ENCODE measurements around the gene HES7. TPM values are rescaled to one million over a fixed set of nuclear protein-coding genes. Genes with fewer than 3 reads are reported as not detected.

Gene HES7
- total RNA-seq, 1 experiment from 2014 or later = 0.33 TPM

DNA sequence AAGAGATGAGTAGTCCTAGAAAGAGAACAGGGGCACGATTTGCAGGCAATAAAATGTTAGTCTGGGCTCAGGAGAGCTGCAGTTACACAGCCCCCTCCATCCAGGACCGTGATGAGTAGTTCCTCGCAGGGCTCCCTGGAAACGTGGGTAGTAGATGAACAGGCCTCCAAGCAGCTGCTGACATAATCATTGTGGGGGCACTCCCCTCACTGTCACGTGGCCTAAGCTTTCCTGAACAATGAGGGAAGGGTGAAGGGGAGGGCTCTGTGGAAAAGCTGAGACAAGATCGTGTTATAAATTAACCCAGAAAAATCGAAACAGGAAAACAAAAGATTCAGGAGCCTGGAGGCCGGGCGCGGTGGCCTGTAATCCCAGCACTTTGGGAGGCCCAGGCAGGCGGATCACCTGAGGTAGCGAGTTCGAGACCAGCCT, 29.6 kb upstream of the HES7 start:
- Histone ChIP-seq H4K8ac (replicated peaks; ENCODE audit: insufficient read length, low read depth, low read length) (no peak overlapping the region), H2BK120ac (ENCODE audit: low read depth, low read length, poor library complexity, severe bottlenecking) (peak overlapping the region; percentile 86), H3K4ac (ENCODE audit: low read depth, low read length) (no peak overlapping the region; the same call in 1 of the 2 replicates), H2AFZ (ENCODE audit: low read length) (no peak overlapping the region), H4K91ac (ENCODE audit: insufficient read length, low read depth, low read length) (no peak overlapping the region), H3K14ac (ENCODE audit: insufficient read depth, low read length) (0 out of 2 replicates have a peak overlapping the region, but pooled peaks have one; percentile 11), H3K56ac (ENCODE audit: insufficient read length, low read depth, low read length) (no peak overlapping the region), H3K23ac (ENCODE audit: insufficient read length, low read depth, low read length) (no peak overlapping the region), H3T11ph (ENCODE audit: low read length) (no peak overlapping the region), H3K9me3 (ENCODE audit: control insufficient read depth, low read depth, low read length) (no peaks in the 10 kb centered on the region), H4K5ac (ENCODE audit: insufficient read length, low read depth, low read length) (no peak overlapping the region), H3K18ac (ENCODE audit: insufficient read length, low read depth, low read length) (peak overlapping the region; percentile 80), H3K4me2 (ENCODE audit: insufficient read depth, insufficient read length, low read length) (peak overlapping the region; percentile 59), H2BK12ac (ENCODE audit: insufficient read length, low read depth, low read length) (no peak overlapping the region), H2AK5ac (ENCODE audit: insufficient read length, low read length) (no peak overlapping the region), H4K20me1 (ENCODE audit: control insufficient read depth, insufficient read depth, insufficient read length) (no peaks in the 10 kb centered on the region), H2BK15ac (ENCODE audit: low read depth, low read length) (no peak overlapping the region), H3K79me2 (ENCODE audit: insufficient read depth, low read length) (no peaks in the 10 kb centered on the region), H3K23me2 (ENCODE audit: insufficient read length, low read depth, low read length, poor library complexity, severe bottlenecking) (peaks cover 21% of the 10 kb centered on the region), H3K27me3 (ENCODE audit: insufficient read depth, low read length) (no peaks in the 10 kb centered on the region), H2BK20ac (ENCODE audit: low read depth, low read length, poor library complexity, severe bottlenecking) (no peak overlapping the region), H3K9ac (ENCODE audit: extremely low read depth, insufficient read length, low read length) (no peak overlapping the region), H2BK5ac (ENCODE audit: insufficient read length, low read length) (no peak overlapping the region), H3K4me1 (ENCODE audit: insufficient read depth, low read length) (peaks cover 5% of the 10 kb centered on the region), H3K27ac (ENCODE audit: insufficient read length, low read depth, low read length) (peak overlapping the region; percentile 18), H3K79me1 (ENCODE audit: insufficient read depth, low read depth, low read length, poor library complexity, severe bottlenecking) (peaks cover 2% of the 10 kb centered on the region)
- no CpG with 5 or more reads among the region's 13 CpGs for WGBS (ENCODE audit: extremely low coverage, insufficient read length, low lambda C conversion rate)
- peaks cover 21 to 26% of the 10 kb centered on the region in 2 experiments for H3K4me1 Mint-ChIP-seq
- peak overlapping the region in 1 of 2 experiments; percentile 68; a peak in 3 of 5 replicates for H3K4me3 Mint-ChIP-seq
- H3K9me3 Mint-ChIP-seq = no peaks in the 10 kb centered on the region
- peak overlapping the region; percentile 41 to 99 (median 95); a peak in 5 of 7 replicates for H3K27ac Mint-ChIP-seq
- peaks cover 7 to 15% (median 12%) of the 10 kb centered on the region in 3 experiments for H3K36me3 Mint-ChIP-seq (ENCODE audit: insufficient read depth in 1 of 3, low read depth in 3 of 3)
- no peak for TF ChIP-seq CTCF (conservative IDR thresholded peaks at IDR 0.05)
- peak; percentile 55 for DNase-seq
- peaks cover 3% of the 10 kb centered on the region for H3K27me3 Mint-ChIP-seq (ENCODE audit: low read depth)

Measured in H9 (cell line).